CD4-positive, CD25-positive, alpha-beta regulatory T cell (primary cell): Measurements from ENCODE around the gene NPRL2. TPM values are rescaled to one million over a fixed set of nuclear protein-coding genes. Genes with fewer than 3 reads are reported as not detected.

Experiments
- ATAC-seq, 2 donors: fragments of 150-1000 bp; cut with Tn5 transposase; one replicate each; pipeline ENCODE4 v1.10.0; 2021; ENCODE audit warnings: low read depth in 2 of 2, moderate number of reproducible peaks in 2 of 2, moderate library complexity in 1 of 2
- DNase-seq, 3 donors: peaks; one replicate each; pipeline versions ENCODE4 v3.0.0 to v3.0.0-alpha.2; 2012 to 2022; ENCODE audit warnings: mixed read lengths in 1 of 3
- H3K27ac ChIP-seq: one replicate; pipeline ENCODE4 v1.7.0; 2013; ENCODE audit warnings: mild to moderate bottlenecking, low read length; ENCODE audit not compliant: insufficient read depth, poor library complexity, severe bottlenecking
- H3K27me3 ChIP-seq: one replicate; pipeline ENCODE4 v1.7.0; 2013; ENCODE audit warnings: low read length; ENCODE audit not compliant: control insufficient read depth, insufficient read depth
- H3K36me3 ChIP-seq: one replicate; pipeline ENCODE4 v1.7.0; 2013; ENCODE audit warnings: mild to moderate bottlenecking, low read length, moderate library complexity; ENCODE audit not compliant: control insufficient read depth, insufficient read depth
- H3K4me1 ChIP-seq: 2 replicates; pipeline ENCODE4 v1.7.0; 2013; ENCODE audit warnings: mild to moderate bottlenecking, low read length; ENCODE audit not compliant: insufficient read depth, control insufficient read depth, poor library complexity, severe bottlenecking
- H3K4me3 ChIP-seq: one replicate; pipeline ENCODE4 v1.7.0; 2013; ENCODE audit warnings: low read depth, mild to moderate bottlenecking, low read length, moderate library complexity
- H3K9me3 ChIP-seq, 2 experiments: 1 replicate in 1 of 2; 2 replicates in 1 of 2; pipeline ENCODE4 v1.7.0; 2013; ENCODE audit warnings: low read length in 2 of 2, mild to moderate bottlenecking in 1 of 2, moderate library complexity in 1 of 2; ENCODE audit not compliant: control insufficient read depth in 2 of 2
- H3K27ac Mint-ChIP-seq, 3 donors: one replicate each; pipeline ENCODE4 v1.8.0; 2020 to 2022; ENCODE audit warnings: mild to moderate bottlenecking in 3 of 3, mixed read lengths in 3 of 3, moderate library complexity in 2 of 3
- H3K27me3 Mint-ChIP-seq: one replicate; pipeline ENCODE4 v1.8.0; 2022; ENCODE audit warnings: mild to moderate bottlenecking, mixed read lengths
- H3K36me3 Mint-ChIP-seq: one replicate; pipeline ENCODE4 v1.8.0; 2020; ENCODE audit warnings: mixed read lengths
- H3K4me1 Mint-ChIP-seq, 4 donors: one replicate each; pipeline ENCODE4 v1.8.0; 2020 to 2022; ENCODE audit warnings: mixed read lengths in 4 of 4, mild to moderate bottlenecking in 1 of 4
- H3K4me3 Mint-ChIP-seq, 4 donors: one replicate each; pipeline ENCODE4 v1.8.0; 2020 to 2022; ENCODE audit warnings: mild to moderate bottlenecking in 4 of 4, mixed read lengths in 4 of 4, moderate library complexity in 3 of 4
- H3K9me3 Mint-ChIP-seq, 7 donors: one replicate each; pipeline ENCODE4 v1.8.0; 2020 to 2022; ENCODE audit warnings: mixed read lengths in 7 of 7, mild to moderate bottlenecking in 3 of 7, moderate library complexity in 2 of 7
- polyA plus RNA-seq, 4 donors: library from polyadenylated mRNA; unstranded; fragments of 300-500 nt; fragmentation: Illumina TruSeq; gene quantifications; one replicate each; pipeline ENCODE4 v1.2.3, GENCODE V29; 2021
- total RNA-seq: library from RNA; stranded (reverse); gene quantifications from one replicate; pipeline ENCODE4 v1.2.3, GENCODE V29; 2022

The NPRL2 gene
- total and polyA plus RNA-seq, 5 donors from 2014 or later = 30.1 to 51.8 (median 48.2) TPM

DNA sequence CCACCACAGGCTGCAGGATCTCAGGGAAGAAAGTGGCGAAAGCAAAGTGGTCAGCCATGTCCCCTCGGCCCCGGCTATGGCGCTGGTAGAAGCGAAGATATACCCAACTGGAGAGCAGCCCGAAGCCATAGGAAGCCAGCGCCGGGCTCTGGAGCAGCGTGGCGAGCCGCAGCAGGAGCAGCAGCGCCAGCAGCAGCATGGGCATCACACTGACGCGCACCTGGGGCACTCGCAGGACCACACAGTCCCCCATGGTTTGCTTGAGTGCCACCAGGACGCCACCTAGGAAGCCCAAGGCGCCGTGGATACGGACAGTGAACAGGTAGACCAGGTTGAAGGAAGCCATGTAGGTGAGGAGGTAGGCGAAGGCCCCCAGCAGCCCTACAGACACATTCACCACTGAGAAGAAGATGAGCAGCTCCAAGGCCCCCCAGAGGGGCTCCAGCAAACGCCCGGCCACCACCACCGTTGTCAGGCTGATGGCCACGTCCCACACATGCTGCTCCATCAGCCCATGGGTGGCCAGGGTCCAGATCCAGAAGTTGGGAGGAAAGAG lies 7.9 kb upstream of the NPRL2 start:
- ATAC-seq (no peak), DNase-seq (no peak)
- Histone ChIP-seq H3K4me1 (peaks cover 40% of the 10 kb centered on the region), H3K9me3 (no peaks in the 10 kb centered on the region), H3K27me3 (no peaks in the 10 kb centered on the region), H3K27ac (peak overlapping the region; percentile 77), H3K36me3 (peaks cover 30% of the 10 kb centered on the region), H3K4me3 (peak overlapping the region; percentile 71)
- Mint-ChIP-seq H3K9me3 (no peaks in the 10 kb centered on the region), H3K4me1 (peaks cover 0 to 59% (median 33%) of the 10 kb centered on the region in 4 donors), H3K27ac (peak overlapping the region; percentile 63 to 86 (median 84)), H3K4me3 (peak overlapping the region; percentile 90 to 99 (median 94)), H3K27me3 (no peaks in the 10 kb centered on the region), H3K36me3 (peaks cover 16% of the 10 kb centered on the region)

DNA sequence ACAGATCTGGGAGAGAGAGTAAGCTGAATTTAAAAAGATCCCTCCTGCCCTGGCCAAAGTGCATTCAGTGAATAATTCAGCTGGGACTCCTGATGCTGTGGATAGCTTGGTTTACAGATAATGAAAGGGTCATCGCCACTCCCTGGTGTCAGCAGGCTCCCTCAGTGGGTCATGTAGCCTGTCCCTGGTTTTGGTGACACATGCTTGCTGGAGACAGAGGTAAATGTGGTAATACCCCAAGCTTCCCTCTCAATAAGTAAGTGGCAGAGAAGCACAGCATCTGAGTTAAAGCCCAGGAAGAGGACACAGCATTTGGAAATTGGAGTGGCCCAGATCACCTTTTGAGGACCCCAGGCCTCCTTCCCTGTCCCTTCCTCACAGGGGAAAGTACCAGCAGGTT lies 6.9 kb upstream of the NPRL2 start:
- Mint-ChIP-seq H3K9me3 (no peaks in the 10 kb centered on the region), H3K4me1 (peaks cover 0 to 64% (median 35%) of the 10 kb centered on the region in 4 donors), H3K4me3 (peak overlapping the region; percentile 90 to 99 (median 94)), H3K27me3 (no peaks in the 10 kb centered on the region), H3K27ac (peak overlapping the region in 1 of 3 donors; percentile 78), H3K36me3 (peaks cover 19% of the 10 kb centered on the region)
- ATAC-seq = no peak
- peak overlapping the region; percentile 71 for H3K4me3 ChIP-seq
- no peak overlapping the region for H3K27ac ChIP-seq
- no peaks in the 10 kb centered on the region for H3K9me3 ChIP-seq
- H3K4me1 ChIP-seq = peaks cover 40% of the 10 kb centered on the region
- DNase-seq = no peak
- peaks cover 40% of the 10 kb centered on the region for H3K36me3 ChIP-seq
- H3K27me3 ChIP-seq = no peaks in the 10 kb centered on the region

DNA sequence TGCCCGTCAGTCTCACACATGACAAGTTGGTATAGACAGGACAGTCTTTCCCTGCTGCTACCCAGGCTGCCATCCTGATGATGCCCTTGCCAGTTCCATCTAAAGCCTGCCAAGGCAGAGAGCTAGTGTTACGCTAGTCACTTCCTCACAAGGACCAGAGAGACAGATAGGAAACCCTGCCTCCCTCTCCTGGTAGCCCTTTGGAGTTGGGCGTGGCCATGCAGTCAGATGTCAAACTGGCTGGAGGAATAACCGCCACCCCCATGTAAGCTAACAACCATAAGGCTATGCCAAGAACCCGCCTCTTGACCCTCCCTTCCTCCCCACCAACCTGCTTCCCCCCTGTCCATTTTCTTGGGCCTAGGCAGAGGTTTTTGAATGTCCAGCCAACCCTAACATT lies 6.0 kb upstream of the NPRL2 start:
- H3K4me3 Mint-ChIP-seq = peak overlapping the region; percentile 90 to 99 (median 94)
- ATAC-seq (no peak), DNase-seq (no peak)
- no peaks in the 10 kb centered on the region for H3K9me3 Mint-ChIP-seq
- H3K27me3 ChIP-seq = no peaks in the 10 kb centered on the region
- H3K36me3 ChIP-seq = peaks cover 40% of the 10 kb centered on the region
- peaks cover 19% of the 10 kb centered on the region for H3K36me3 Mint-ChIP-seq
- peak overlapping the region; percentile 71 for H3K4me3 ChIP-seq
- no peaks in the 10 kb centered on the region for H3K27me3 Mint-ChIP-seq
- H3K9me3 ChIP-seq = no peaks in the 10 kb centered on the region
- peaks cover 44% of the 10 kb centered on the region for H3K4me1 ChIP-seq
- no peak overlapping the region for H3K27ac ChIP-seq
- peaks cover 0 to 71% (median 35%) of the 10 kb centered on the region in 4 donors for H3K4me1 Mint-ChIP-seq
- peak overlapping the region; percentile 26 to 78 (median 54) for H3K27ac Mint-ChIP-seq

DNA sequence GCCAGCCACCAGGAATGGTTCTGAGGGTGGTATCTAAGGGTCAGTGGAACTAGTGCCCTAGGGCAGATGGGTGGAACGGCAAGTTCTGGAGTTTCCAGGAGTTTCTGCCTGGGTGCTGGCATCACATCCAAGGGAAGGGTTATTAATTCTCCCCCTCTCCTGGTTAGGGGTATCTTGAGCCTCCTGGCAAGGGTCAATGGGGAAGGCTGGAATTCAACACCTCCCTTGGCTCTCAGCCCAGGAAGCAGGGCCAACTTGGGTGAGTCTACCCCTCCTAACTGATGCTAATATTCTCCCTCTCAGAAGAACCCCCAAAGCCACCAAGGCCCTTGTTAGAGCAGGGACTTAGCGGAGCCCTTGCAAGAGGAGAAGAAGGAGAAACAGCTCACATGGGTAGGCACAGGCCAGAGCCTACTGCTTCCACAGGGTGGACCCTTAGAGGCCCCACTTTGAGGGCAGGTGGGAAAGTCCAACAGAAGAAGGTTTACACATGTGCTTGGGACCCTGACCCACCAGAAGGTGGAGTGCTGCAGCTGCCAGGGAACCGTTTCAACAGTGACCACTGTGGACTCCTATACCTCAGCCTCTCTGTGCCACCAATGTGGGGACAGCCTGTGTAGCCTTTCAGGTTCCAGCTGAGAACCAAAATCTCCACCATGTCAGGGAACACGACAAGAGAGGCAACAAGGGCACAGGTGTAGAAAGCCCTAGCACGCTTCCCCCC lies 5.4 kb upstream of the NPRL2 start:
- no peak for ATAC-seq
- Mint-ChIP-seq H3K9me3 (no peaks in the 10 kb centered on the region), H3K4me3 (peak overlapping the region; percentile 90 to 99 (median 94)), H3K27me3 (no peaks in the 10 kb centered on the region), H3K27ac (peak overlapping the region in 1 of 3 donors; percentile 26), H3K36me3 (peaks cover 19% of the 10 kb centered on the region), H3K4me1 (peaks cover 0 to 77% (median 37%) of the 10 kb centered on the region in 4 donors)
- peaks cover 49% of the 10 kb centered on the region for H3K4me1 ChIP-seq
- peak overlapping the region; percentile 71 for H3K4me3 ChIP-seq
- no peak for DNase-seq
- H3K27me3 ChIP-seq = no peaks in the 10 kb centered on the region
- H3K36me3 ChIP-seq = peaks cover 40% of the 10 kb centered on the region
- H3K9me3 ChIP-seq = no peaks in the 10 kb centered on the region
- H3K27ac ChIP-seq = no peak overlapping the region

DNA sequence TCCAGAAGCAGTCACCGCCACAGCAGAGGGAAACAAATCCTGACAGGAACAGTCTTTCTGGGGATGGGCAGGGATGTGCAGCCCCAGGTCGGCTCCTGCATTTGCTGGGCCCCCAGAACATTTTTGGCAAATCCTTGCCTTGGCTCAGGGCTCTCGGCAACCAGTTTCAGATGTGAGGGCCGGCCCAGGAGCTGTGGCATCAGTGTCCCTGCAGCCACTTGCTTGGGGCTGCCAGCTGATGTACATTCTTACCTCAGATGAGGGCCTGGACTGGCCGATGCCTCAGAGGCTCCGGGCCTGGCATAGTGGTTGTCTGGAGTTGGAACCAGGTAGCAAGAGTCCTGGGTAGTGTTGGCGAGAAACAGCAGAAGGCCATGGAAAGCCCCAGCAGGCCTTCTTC lies 4.3 kb upstream of the NPRL2 start:
- H3K4me3 Mint-ChIP-seq = peak overlapping the region in 2 of 4 donors; percentile 23 to 27
- Histone ChIP-seq H3K27ac (no peak overlapping the region), H3K27me3 (no peaks in the 10 kb centered on the region), H3K4me3 (no peak overlapping the region), H3K9me3 (no peaks in the 10 kb centered on the region), H3K36me3 (peaks cover 40% of the 10 kb centered on the region), H3K4me1 (peaks cover 57% of the 10 kb centered on the region)
- H3K4me1 Mint-ChIP-seq = peaks cover 0 to 83% (median 46%) of the 10 kb centered on the region in 4 donors
- H3K27ac Mint-ChIP-seq = no peak overlapping the region
- ATAC-seq = no peak
- no peak for DNase-seq
- H3K9me3 Mint-ChIP-seq = no peaks in the 10 kb centered on the region
- no peaks in the 10 kb centered on the region for H3K27me3 Mint-ChIP-seq
- H3K36me3 Mint-ChIP-seq = peaks cover 19% of the 10 kb centered on the region

DNA sequence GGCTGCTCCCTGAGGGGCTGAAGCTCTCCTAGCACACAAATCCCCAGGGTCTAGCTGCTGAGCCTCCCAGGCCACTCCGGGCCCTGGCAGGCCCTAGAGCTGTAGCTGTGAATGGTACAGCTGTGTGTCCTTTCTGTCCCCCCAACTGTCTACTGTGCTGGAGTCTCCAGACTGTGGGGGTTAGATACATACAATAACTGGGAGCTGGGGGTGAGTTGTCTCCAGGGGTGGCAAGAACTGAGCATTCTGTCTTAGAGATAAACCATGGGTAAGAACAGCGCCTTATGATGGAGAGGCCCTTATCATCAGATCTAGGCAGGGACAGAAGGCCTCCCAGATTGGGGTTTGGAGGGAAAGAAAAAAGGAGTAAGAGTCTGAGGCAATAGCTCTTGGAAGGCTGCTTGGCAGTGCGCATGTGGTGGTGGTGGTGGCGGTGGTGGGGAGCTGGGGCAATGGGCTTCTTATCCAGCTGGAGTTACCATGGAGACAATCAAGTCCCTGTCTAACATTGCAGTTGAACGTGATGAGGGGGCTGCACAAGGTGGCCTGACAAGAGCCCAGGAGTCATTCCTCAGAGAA lies 3.7 kb upstream of the NPRL2 start:
- Mint-ChIP-seq H3K4me3 (peak overlapping the region; percentile 19 to 51 (median 29)), H3K27me3 (no peaks in the 10 kb centered on the region), H3K27ac (peak overlapping the region in 1 of 3 donors; percentile 60), H3K4me1 (peaks cover 0 to 83% (median 46%) of the 10 kb centered on the region in 4 donors), H3K9me3 (no peaks in the 10 kb centered on the region), H3K36me3 (peaks cover 19% of the 10 kb centered on the region)
- H3K4me3 ChIP-seq = no peak overlapping the region
- peaks cover 41% of the 10 kb centered on the region for H3K36me3 ChIP-seq
- H3K27me3 ChIP-seq = no peaks in the 10 kb centered on the region
- no peak for DNase-seq
- H3K4me1 ChIP-seq = peaks cover 59% of the 10 kb centered on the region
- H3K27ac ChIP-seq = no peak overlapping the region
- no peaks in the 10 kb centered on the region for H3K9me3 ChIP-seq
- no peak for ATAC-seq

DNA sequence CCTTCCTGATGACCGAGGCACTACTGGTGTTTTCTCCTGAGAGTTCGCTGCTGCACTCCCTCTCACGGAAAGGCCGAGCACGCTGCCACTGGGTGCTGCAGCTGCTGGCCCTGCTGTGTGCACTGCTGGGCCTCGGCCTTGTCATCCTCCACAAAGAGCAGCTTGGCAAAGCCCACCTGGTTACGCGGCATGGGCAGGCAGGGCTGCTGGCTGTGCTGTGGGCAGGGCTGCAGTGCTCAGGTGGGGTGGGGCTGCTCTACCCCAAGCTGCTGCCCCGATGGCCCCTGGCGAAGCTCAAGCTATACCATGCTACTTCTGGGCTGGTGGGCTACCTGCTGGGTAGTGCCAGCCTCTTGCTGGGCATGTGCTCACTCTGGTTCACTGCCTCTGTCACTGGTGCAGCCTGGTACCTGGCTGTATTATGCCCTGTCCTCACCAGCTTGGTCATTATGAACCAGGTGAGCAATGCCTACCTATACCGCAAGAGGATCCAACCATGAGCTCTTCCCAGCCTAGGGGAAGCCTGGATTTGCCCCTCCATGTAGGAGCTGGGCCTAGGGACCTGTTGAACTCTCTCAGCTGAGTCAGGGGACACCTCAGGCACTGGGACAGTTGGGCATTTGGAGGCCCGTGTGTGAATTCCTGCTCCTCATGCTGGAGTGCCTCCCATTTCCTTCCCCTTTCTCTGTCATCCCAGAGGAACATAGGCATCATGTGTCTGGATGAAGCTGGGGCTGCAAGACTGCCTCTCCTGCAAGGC lies 2.9 kb upstream of the NPRL2 start:
- Mint-ChIP-seq H3K9me3 (no peaks in the 10 kb centered on the region), H3K4me1 (peaks cover 0 to 88% (median 52%) of the 10 kb centered on the region in 4 donors), H3K27ac (no peak overlapping the region), H3K4me3 (peak overlapping the region in 1 of 4 donors; percentile 84), H3K27me3 (no peaks in the 10 kb centered on the region), H3K36me3 (peaks cover 19% of the 10 kb centered on the region)
- ATAC-seq = no peak
- no peaks in the 10 kb centered on the region for H3K9me3 ChIP-seq
- peaks cover 58% of the 10 kb centered on the region for H3K4me1 ChIP-seq
- H3K4me3 ChIP-seq = no peak overlapping the region
- no peak for DNase-seq
- H3K36me3 ChIP-seq = peaks cover 45% of the 10 kb centered on the region
- H3K27ac ChIP-seq = no peak overlapping the region
- no peaks in the 10 kb centered on the region for H3K27me3 ChIP-seq
